GM19438 (cell line): ENCODE data around the gene LRPAP1.
"Not testable (repeated sequence)": the region's sequence is repeated elsewhere in the genome, so short reads cannot be mapped to it uniquely, and the experiment has no call there.

Source experiments
- ATAC-seq: cut with Tn5 transposase; IDR thresholded peaks from one replicate; pipeline ENCODE4 v1.9.1; 2021; ENCODE audit warnings: low read depth; ENCODE audit not compliant: unreplicated experiment

Gene LRPAP1

GRCh38 chr4:3562127-3562526 is 29.9 kb upstream of the LRPAP1 start:
- ATAC-seq = not testable (repeated sequence)

- ATAC-seq = not testable (repeated sequence)
Measured at GRCh38 chr4:3560465-3560864, 28.2 kb upstream of the LRPAP1 start.

DNA sequence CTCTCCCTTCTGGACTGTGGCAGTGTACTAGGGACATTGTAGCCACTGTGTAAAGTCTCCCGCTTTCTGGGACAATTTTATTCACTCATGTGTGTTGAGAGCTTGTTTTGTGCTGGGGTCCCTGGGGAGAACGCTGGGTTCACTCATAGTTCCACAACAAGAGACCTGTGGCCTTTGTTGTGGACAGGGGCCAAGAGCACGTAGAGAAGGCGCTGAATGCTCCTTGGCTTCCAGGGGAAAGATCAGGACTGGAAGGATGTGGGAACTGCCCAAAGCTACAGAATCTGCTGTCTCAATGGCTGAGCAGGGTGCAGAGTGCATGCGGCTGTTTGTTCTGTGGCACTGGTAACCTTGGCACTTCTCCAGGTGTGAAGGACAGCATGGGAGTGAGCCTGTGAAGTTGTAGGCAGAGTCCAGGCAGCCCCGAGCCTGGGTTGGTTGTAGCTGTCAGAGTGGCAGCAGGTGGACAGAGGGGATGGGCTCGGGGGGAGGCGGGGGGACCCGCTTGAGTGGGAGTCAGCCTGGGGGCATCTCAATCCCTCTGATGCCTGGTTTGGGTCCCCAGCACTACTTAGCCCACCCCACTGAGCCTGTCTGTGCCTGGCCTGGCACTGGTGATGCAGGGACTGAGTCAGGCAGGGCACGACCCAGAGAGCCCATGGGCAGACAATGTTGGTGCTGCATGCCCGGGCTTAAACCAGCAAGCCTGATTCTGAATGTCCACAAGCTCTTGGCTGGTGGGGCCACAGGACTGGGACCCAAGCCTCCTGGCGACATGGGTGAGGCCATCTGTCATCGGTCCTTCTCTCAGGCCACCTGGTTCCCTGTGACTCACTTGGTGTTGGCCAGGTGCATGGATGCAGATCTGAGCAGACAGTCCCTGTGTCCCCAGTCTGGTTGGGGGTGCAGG is 27.4 kb upstream of the LRPAP1 start:
- ATAC-seq = not testable (repeated sequence)

GRCh38 chr4:3558514-3558836 is 26.3 kb upstream of the LRPAP1 start:
- not testable (repeated sequence) for ATAC-seq

DNA sequence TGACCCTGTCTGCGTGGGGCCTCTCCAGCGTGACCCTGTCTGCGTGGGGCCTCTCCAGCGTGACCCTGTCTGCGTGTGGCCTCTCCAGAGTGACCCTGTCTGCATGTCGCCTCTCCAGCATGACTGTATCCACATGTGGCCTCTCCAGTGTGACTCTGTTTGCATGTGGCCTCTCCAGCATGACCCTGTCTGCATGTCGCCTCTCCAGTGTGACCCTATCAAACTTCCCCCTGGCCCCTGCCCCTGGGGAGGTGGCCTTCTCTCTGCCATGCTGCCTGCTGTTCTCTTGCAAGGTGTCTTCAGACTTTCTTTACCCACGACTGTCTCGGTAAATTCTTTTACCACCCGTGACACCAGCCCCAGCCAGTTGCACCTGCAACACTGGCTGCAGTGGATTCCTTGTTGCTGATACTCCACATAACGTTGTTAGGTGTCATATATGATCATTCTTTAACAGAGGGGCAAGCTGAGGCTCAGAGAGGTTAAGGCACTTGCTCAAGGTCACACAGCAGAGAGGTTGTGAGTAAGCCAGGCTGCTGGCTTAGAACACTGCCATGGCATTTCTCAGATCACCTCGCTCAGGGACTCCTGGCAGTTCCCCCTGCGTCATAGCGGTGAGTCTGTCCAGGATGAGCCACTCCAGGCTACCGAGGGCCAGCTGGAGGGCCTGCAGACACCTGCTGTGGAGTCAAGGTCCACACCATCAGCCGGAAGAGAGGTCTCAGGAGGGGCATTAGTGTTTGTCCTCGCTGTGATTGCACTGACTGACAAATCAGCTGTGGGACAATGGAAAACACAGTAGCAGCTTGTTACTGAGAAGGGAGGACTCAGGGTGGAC is 25.7 kb upstream of the LRPAP1 start:
- ATAC-seq = not testable (repeated sequence)

GRCh38 chr4:3557088-3557492 is 24.9 kb upstream of the LRPAP1 start:
- ATAC-seq = not testable (repeated sequence)

DNA sequence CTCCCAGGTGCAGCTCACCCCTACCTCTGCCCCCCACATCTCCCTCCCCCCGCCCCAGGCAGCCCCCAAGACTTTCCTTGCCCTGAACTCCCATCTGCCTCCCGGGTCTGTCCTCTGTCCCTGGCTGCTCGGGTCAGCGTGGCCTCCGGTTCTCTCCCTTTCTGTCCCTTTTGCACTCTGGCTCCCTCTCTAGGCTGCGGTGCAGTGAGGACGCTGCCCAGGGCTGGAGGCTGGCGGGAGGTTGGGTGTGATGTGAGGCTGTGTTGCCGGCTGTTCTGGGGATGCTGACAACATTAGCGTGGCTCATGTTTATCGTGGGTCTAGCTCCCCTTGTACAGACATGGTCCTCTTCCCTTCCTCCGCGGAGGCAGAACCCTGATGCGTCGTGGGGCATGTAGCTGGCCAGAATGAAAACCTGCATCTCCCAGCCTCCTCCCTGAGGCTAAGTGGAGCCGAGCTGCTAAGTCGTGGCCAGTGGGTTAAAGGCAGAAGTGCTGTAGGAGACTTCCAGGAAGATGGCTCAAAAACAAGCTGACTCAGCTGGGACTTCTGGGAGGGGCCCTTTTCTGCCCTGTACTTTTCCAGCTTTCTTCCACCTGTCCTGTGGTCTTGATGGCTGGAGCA is 24.1 kb upstream of the LRPAP1 start:
- ATAC-seq = not testable (repeated sequence)

DNA sequence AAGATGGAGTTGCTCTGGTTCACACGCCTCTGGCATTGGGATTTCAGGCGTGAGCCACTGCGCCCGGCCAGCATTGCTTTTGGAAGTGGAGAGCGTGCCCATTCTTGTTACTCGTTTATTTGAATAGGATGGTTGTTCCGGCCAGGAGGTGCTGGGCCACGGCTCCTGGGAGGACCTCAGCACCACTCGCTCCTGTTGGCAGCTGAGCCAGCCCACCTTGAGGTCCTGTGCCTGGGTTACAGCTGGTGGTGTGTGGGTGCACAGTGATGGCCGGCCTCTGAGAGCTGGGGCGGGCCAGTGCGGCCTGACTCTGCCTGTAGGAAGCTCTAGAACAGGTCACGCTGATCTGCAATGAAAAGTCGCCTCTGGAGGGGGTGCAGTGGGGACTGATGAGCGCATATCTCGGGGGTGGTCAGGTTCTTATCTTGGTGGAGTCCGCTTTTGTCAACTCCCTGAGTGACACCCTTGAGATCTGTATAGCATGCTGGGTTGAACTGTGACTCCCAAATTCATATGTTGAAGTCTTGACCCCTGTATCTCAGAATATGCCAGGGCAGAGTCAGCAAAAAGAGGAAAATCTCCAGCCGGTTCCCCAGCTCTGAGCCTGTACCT is 23.3 kb upstream of the LRPAP1 start:
- not testable (repeated sequence) for ATAC-seq

- not testable (repeated sequence) for ATAC-seq
Measured at GRCh38 chr4:3551366-3551765, 19.1 kb upstream of the LRPAP1 start.

GRCh38 chr4:3550792-3551325 is 18.6 kb upstream of the LRPAP1 start:
- not testable (repeated sequence) for ATAC-seq

DNA sequence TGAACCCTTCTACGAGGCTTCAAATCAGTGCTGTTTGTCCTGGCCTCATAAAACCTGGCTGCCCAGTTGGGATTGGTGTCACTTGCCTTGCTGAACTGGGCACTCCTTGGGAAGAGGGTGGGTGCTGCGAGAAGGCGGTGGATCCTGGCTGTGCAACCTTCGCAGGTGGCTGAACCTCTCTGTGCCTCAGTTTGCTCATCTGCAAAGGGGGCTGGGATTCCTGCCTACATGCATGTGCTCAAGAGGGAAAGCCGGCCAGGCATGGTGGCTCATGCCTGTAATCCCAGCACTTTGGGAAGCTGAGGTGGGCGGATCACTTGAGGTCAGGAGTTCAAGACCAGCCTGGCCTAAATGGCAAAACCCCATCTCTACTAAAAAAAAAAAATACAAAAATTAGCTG is 17.8 kb upstream of the LRPAP1 start:
- ATAC-seq = not testable (repeated sequence)

DNA sequence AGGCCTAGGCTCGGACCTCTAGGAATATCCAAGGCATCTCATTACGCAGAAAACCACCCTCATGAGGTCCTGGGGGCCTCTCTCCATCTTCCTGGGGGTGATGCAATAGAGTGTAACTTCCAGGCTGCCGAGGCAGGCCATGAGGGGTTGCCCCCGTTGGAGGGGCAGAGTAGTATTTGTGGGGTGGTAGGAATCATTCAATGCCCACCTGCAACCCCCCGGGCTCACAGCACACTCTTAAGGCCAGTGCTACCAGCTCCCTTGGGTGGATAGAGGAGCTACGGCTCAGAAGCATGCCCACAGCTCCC is 17.4 kb upstream of the LRPAP1 start:
- not testable (repeated sequence) for ATAC-seq

- ATAC-seq = not testable (repeated sequence)
Measured at GRCh38 chr4:3548991-3549693, 16.9 kb upstream of the LRPAP1 start.

DNA sequence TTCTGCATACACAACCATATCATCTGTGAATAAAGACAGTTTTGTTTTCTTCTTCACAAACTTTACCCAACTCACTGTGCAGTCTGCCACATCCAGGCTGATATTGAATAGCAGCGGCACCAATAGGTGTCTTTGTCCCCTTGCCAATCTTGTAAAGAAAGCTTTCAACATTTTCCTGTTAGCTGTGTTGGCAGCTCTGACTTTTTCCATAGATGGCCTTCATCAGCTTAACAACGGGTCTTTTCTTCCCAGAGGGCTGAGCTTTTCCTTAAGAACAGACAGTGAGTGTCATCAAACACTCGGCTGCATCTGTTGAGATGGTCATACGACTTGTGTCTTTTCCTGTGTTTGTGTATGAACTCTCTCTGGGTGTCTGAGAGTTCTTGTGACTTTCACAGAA is 14.5 kb upstream of the LRPAP1 start:
- not testable (repeated sequence) for ATAC-seq

GRCh38 chr4:3545351-3545750 is 13.1 kb upstream of the LRPAP1 start:
- not testable (repeated sequence) for ATAC-seq

- ATAC-seq = not testable (repeated sequence)
Measured at GRCh38 chr4:3544259-3545025, 12.2 kb upstream of the LRPAP1 start.

GRCh38 chr4:3543415-3543814 is 11.2 kb upstream of the LRPAP1 start:
- ATAC-seq = not testable (repeated sequence)

- not testable (repeated sequence) for ATAC-seq
Measured at GRCh38 chr4:3538906-3539305, 6.7 kb upstream of the LRPAP1 start.

DNA sequence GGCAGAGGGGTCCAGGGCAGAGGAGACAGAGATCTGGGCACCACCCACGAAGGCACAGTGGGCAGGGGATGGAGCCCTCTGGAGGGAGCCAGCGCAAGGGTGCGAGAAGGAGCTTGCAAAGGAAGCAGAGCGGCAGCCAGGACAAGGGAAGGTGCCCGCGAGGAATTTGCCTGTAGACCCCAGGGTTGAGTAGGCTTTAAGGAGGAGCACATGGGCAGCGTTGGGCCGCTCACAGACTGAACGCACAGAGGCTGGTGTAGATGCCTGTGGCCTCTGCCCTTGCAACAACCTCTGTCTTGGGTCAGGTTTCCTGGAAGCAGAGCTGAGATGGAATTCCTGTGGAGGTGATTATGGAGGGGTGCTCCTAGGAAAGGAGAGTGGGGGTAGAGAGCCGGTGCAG is 3.6 kb upstream of the LRPAP1 start:
- not testable (repeated sequence) for ATAC-seq
